NCI-H2081 (cell line): ENCODE data around the gene STX3.
"Not testable (repeated sequence)": the region's sequence is repeated elsewhere in the genome, so short reads cannot be mapped to it uniquely, and the experiment has no call there.

Experiments
- DNase-seq, 2 experiments: peaks; one replicate each; lab custom pipeline; 2025; lab: John Stamatoyannopoulos, UW

STX3 gene

GRCh38 chr11:59758401-59759037 lies 3.3 kb downstream of the STX3 start:
- no peak for DNase-seq

GRCh38 chr11:59759900-59760299 lies 4.7 kb downstream of the STX3 start:
- no peak for DNase-seq

GRCh38 chr11:59760771-59761170 lies 5.6 kb downstream of the STX3 start:
- DNase-seq, result no peak

- DNase-seq, result no peak
These were observed 6.8 kb downstream of the STX3 start for GRCh38 chr11:59761993-59762392.

GRCh38 chr11:59765068-59765735 lies 10.0 kb downstream of the STX3 start:
- DNase-seq, result no peak

GRCh38 chr11:59766542-59767224 lies 11.5 kb downstream of the STX3 start:
- DNase-seq, result no peak

GRCh38 chr11:59767225-59767611 lies 12.0 kb downstream of the STX3 start:
- DNase-seq, result no peak

- no peak for DNase-seq
These were observed 13.9 kb downstream of the STX3 start for GRCh38 chr11:59769111-59769510.

- no peak for DNase-seq
These were observed 14.7 kb downstream of the STX3 start for GRCh38 chr11:59769828-59770227.

- DNase-seq, result no peak
These were observed 15.1 kb downstream of the STX3 start for GRCh38 chr11:59770319-59770718.

- no peak for DNase-seq
These were observed 15.7 kb downstream of the STX3 start for GRCh38 chr11:59770869-59771268.

GRCh38 chr11:59771605-59772004 lies 16.4 kb downstream of the STX3 start:
- no peak for DNase-seq

GRCh38 chr11:59773083-59773440 lies 17.9 kb downstream of the STX3 start:
- DNase-seq, result no peak

GRCh38 chr11:59776210-59777066 lies 21.3 kb downstream of the STX3 start:
- no peak for DNase-seq

- no peak for DNase-seq
These were observed 21.9 kb downstream of the STX3 start for GRCh38 chr11:59777104-59777503.

GRCh38 chr11:59778122-59778521 lies 22.9 kb downstream of the STX3 start:
- DNase-seq, result no peak

- DNase-seq, result no peak
These were observed 24.3 kb downstream of the STX3 start for GRCh38 chr11:59779487-59779886.

- DNase-seq, result no peak
These were observed 26.9 kb downstream of the STX3 start for GRCh38 chr11:59782080-59782479.

GRCh38 chr11:59783632-59784090 lies 28.5 kb downstream of the STX3 start:
- DNase-seq, result no peak

GRCh38 chr11:59784441-59784840 lies 29.3 kb downstream of the STX3 start:
- DNase-seq, result not testable (repeated sequence)

- no peak for DNase-seq
These were observed 30.6 kb downstream of the STX3 start for GRCh38 chr11:59785818-59786217.

- no peak for DNase-seq
These were observed 32.0 kb downstream of the STX3 start for GRCh38 chr11:59787255-59787588.

GRCh38 chr11:59787816-59788215 lies 32.6 kb downstream of the STX3 start:
- no peak for DNase-seq
